AG04449 (cell line): ENCODE data around the gene PPP3CB.

Experiments used
- CTCF ChIA-PET: fragments of 350-600 bp; formaldehyde crosslinking; extraction: SDS; loops from one replicate; lab custom pipeline; 2021; ENCODE audit warnings: antibody characterized with exemption; lab: Yijun Ruan, JAX
- POLR2A ChIA-PET: fragments of 400-600, 350-600 bp; formaldehyde crosslinking; extraction: SDS; loops from one replicate; lab custom pipeline; 2020; ENCODE audit warnings: antibody characterized with exemption, inconsistent platforms; lab: Yijun Ruan, JAX
- DNase-seq: peaks from one replicate; pipeline ENCODE4 v3.0.0-alpha.2; 2010; ENCODE audit warnings: low read depth, low spot score
- H3K4me3 ChIP-seq: 2 replicates; pipeline ENCODE4 v1.5.1; 2011; ENCODE audit warnings: low read depth, mild to moderate bottlenecking, control low read depth, low read length
- CTCF ChIP-seq: IDR thresholded peaks from one replicate; pipeline ENCODE4 v1.5.1; 2011; ENCODE audit warnings: mild to moderate bottlenecking, moderate library complexity, low read length, control low read depth, inconsistent platforms; ENCODE audit not compliant: insufficient read depth; ENCODE audit errors: missing control alignments

PPP3CB gene

GRCh38 chr10:73480158-73480557, 15.7 kb downstream of the PPP3CB start:
- H3K4me3 ChIP-seq, result no peak overlapping the region
- no peak for DNase-seq
- no peak for TF ChIP-seq CTCF
- POLR2A ChIA-PET, result no interaction called here
- CTCF ChIA-PET, result no interaction called here

- POLR2A ChIA-PET, result no interaction called here
- CTCF ChIA-PET, result no interaction called here
- no peak overlapping the region for H3K4me3 ChIP-seq
These were observed 17.2 kb downstream of the PPP3CB start for GRCh38 chr10:73478636-73479035.

GRCh38 chr10:73471226-73471625, 24.6 kb downstream of the PPP3CB start:
- ChIA-PET POLR2A (no interaction called here), CTCF (no interaction called here)
- DNase-seq, result no peak
- no peak overlapping the region for H3K4me3 ChIP-seq
- no peak for TF ChIP-seq CTCF

More at GRCh38 chr10:73478636-73479035, 17.2 kb downstream of the PPP3CB start:
- no peak for TF ChIP-seq CTCF
- DNase-seq, result no peak

- no peak overlapping the region for H3K4me3 ChIP-seq
- DNase-seq, result no peak
- no peak for TF ChIP-seq CTCF
- POLR2A ChIA-PET, result no interaction called here
- CTCF ChIA-PET, result no interaction called here
These were observed 26.2 kb downstream of the PPP3CB start for GRCh38 chr10:73469579-73469978.

- ChIA-PET CTCF (no interaction called here), POLR2A (no interaction called here)
- no peak for TF ChIP-seq CTCF
- H3K4me3 ChIP-seq, result no peak overlapping the region
- no peak for DNase-seq
These were observed 28.6 kb downstream of the PPP3CB start for GRCh38 chr10:73467206-73467605.

- no peak overlapping the region for H3K4me3 ChIP-seq
- ChIA-PET CTCF (interaction anchor here (0.7 to 1.4 kb wide), 2 partner anchors 13 to 179 kb away, joined by 3 read pairs; no protein-coding TSS in a partner anchor), POLR2A (no interaction called here)
- DNase-seq, result no peak
- no peak for TF ChIP-seq CTCF
These were observed 29.7 kb downstream of the PPP3CB start for GRCh38 chr10:73465978-73466726.
